NB4 (cell line): Measurements from ENCODE around the gene MED29.

ENCODE experiments used
- MYC ChIP-seq: IDR thresholded peaks from 2 replicates; pipeline ENCODE4 v1.6.1; 2011; ENCODE audit warnings: low read depth, low read length
- POLR2A ChIP-seq: IDR thresholded peaks from 2 replicates; pipeline ENCODE4 v1.6.1; 2011; ENCODE audit warnings: mild to moderate bottlenecking; ENCODE audit not compliant: insufficient read length; ENCODE audit errors: extremely low read depth
- TF ChIP-seq, protein P1 (sequence below): IDR thresholded peaks from one replicate; pipeline ENCODE4 v1.5.1; 2012; ENCODE audit warnings: low read depth, low read length
- TF ChIP-seq, protein P2 (sequence below): IDR thresholded peaks from 2 replicates; pipeline ENCODE4 v1.6.1; 2011; ENCODE audit warnings: low read depth, low read length

- TF ChIP-seq, protein P1, sequence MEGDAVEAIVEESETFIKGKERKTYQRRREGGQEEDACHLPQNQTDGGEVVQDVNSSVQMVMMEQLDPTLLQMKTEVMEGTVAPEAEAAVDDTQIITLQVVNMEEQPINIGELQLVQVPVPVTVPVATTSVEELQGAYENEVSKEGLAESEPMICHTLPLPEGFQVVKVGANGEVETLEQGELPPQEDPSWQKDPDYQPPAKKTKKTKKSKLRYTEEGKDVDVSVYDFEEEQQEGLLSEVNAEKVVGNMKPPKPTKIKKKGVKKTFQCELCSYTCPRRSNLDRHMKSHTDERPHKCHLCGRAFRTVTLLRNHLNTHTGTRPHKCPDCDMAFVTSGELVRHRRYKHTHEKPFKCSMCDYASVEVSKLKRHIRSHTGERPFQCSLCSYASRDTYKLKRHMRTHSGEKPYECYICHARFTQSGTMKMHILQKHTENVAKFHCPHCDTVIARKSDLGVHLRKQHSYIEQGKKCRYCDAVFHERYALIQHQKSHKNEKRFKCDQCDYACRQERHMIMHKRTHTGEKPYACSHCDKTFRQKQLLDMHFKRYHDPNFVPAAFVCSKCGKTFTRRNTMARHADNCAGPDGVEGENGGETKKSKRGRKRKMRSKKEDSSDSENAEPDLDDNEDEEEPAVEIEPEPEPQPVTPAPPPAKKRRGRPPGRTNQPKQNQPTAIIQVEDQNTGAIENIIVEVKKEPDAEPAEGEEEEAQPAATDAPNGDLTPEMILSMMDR = no peak
- TF ChIP-seq, protein P2, sequence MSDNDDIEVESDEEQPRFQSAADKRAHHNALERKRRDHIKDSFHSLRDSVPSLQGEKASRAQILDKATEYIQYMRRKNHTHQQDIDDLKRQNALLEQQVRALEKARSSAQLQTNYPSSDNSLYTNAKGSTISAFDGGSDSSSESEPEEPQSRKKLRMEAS = no peak
- TF ChIP-seq POLR2A (no peak), MYC (no peak)
Observed at GRCh38 chr19:39415111-39416046, 24.2 kb downstream of the MED29 start.
